ENCODE results near the gene DDX1. TPM values are rescaled to one million over a fixed set of nuclear protein-coding genes. Genes with fewer than 3 reads are reported as not detected.
A peak's percentile ranks its signal among the peaks of the same experiment; 100 is the strongest.

DDX1 gene
- total and polyA plus RNA-seq, 9 of the 15 experiments (the other 6 are each of a cell fraction or from before 2014, with no cell fraction given), result 116 to 277 (median 232) TPM

- Histone ChIP-seq H3K4me1 (replicated peaks in 1 of 2; ENCODE audit: control insufficient read depth in 2 of 2, insufficient read depth in 2 of 2, low read length in 2 of 2) (peaks cover 3 to 13% of the 10 kb centered on the region in 2 experiments; a peak in 3 of 5 replicates), H3K9me3 (replicated peaks; ENCODE audit: control insufficient read depth, insufficient read depth, low read depth, low read length) (no peaks in the 10 kb centered on the region), H3K36me3 (ENCODE audit: control insufficient read depth, insufficient read depth, low read length) (0 out of 3 replicates have a peak, but pooled peaks cover 2% of the 10 kb centered on the region), H3K79me2 (ENCODE audit: control insufficient read depth, insufficient read depth, low read length) (no peaks in the 10 kb centered on the region), H3K4me2 (ENCODE audit: insufficient read depth, low read length) (no peak overlapping the region), H3K9ac (ENCODE audit: insufficient read depth in 1 of 2, low read depth in 2 of 2, low read length in 2 of 2) (no peak overlapping the region), H4K20me1 (replicated peaks; ENCODE audit: control insufficient read depth, insufficient read depth, low read length) (no peaks in the 10 kb centered on the region), H3K9me1 (ENCODE audit: control insufficient read depth, insufficient read depth, low read length) (no peaks in the 10 kb centered on the region), H3K27ac (ENCODE audit: extremely low read depth, low read depth, low read length) (no peak overlapping the region), H3K27me3 (ENCODE audit: control insufficient read depth in 2 of 2, insufficient read depth in 2 of 2, low read length in 2 of 2) (no peaks in the 10 kb centered on the region), H3K4me3 (no peak overlapping the region), H2AFZ (ENCODE audit: low read depth, low read length) (peak overlapping the region; percentile 50)
- no peak for FAIRE-seq
- in situ Hi-C loops (cut with MboI), result no loop called here
- WGBS (ENCODE audit: insufficient coverage, low coverage, missing lambda C conversion rate), result 83% methylated on average over 5 of the region's 5 CpGs
- TF ChIP-seq PRDM10 (IDR thresholded peaks at IDR 0.05; ENCODE audit: partially characterized antibody) (no peak), HOXB6 (CRISPR knock-in tag; IDR thresholded peaks at IDR 0.05; ENCODE audit: borderline replicate concordance) (no peak)
- CTCF ChIA-PET (ENCODE audit: low intra/inter-chr PET ratio), result no interaction called here
- POLR2A ChIA-PET, result interaction anchor here (1.1 to 2.8 kb wide), 4 partner anchors 9 to 16 kb away, joined by 3 to 9 read pairs (median 6); partner anchors contain the start of gene NBAS
- no peak for DNase-seq (ENCODE audit: extremely low read depth in 1 of 4, low spot score in 3 of 4)
- intact Hi-C loops (cut with micrococcal nuclease), result no loop called here
- BruUV-seq (replicated peaks), result no TSS peak
- ATAC-seq, result no peak
Observed at GRCh38 chr2:15570104-15570503, 21.6 kb upstream of the DDX1 start.

All from K562 (cell line).